IMR-90 (cell line): Measurements from ENCODE around the gene PLPP3.
"Not testable (repeated sequence)": the region's sequence is repeated elsewhere in the genome, so short reads cannot be mapped to it uniquely, and the experiment has no call there.

ENCODE experiments used
- CTCF ChIP-seq: conservative IDR thresholded peaks from 2 replicates; pipeline ENCODE4 v1.5.1; 2012; ENCODE audit warnings: mild to moderate bottlenecking, low read depth, low read length, improper control_type of control experiment
- NFE2L2 ChIP-seq: fragments of 150-350 bp; IDR thresholded peaks from 2 replicates; pipeline ENCODE4 v1.6.1; 2016; ENCODE audit warnings: low read depth, mild to moderate bottlenecking, low read length
- POLR2A ChIP-seq: IDR thresholded peaks from 2 replicates; pipeline ENCODE4 v1.6.1; 2012; ENCODE audit warnings: mild to moderate bottlenecking, low read depth, low read length

GRCh38 chr1:56595397-56596191 lies 16.2 kb upstream of the PLPP3 start:
- not testable (repeated sequence) for TF ChIP-seq CTCF, NFE2L2, POLR2A
